K562 (cell line): ENCODE results near the gene THRSP. TPM values are rescaled to one million over a fixed set of nuclear protein-coding genes. Genes with fewer than 3 reads are reported as not detected.

Source experiments
- CEBPB ChIP-seq: fragments of 450-650 bp; IDR thresholded peaks from 2 replicates; pipeline ENCODE4 v1.6.1; 2016; ENCODE audit warnings: missing genetic modification characterization, missing compliant biosample characterization
- CHAMP1 ChIP-seq: fragments of 450-650 bp; IDR thresholded peaks from 2 replicates; pipeline ENCODE4 v1.6.1; 2016; ENCODE audit warnings: mild to moderate bottlenecking
- COPS2 ChIP-seq: fragments of 450-650 bp; conservative IDR thresholded peaks from 2 replicates; pipeline ENCODE4 v1.6.1; 2016; ENCODE audit warnings: mild to moderate bottlenecking, moderate library complexity
- E2F5 ChIP-seq: sonication (generic); formaldehyde crosslinking; IDR thresholded peaks from 2 replicates; pipeline ENCODE4 v1.8.0; 2022; ENCODE audit warnings: mild to moderate bottlenecking, missing genetic modification reagents
- EGR1 ChIP-seq: fragments of 450-650 bp; conservative IDR thresholded peaks from 2 replicates; pipeline ENCODE4 v1.6.1; 2017; ENCODE audit warnings: mild to moderate bottlenecking
- ETV5 ChIP-seq: sonication (generic); formaldehyde crosslinking; IDR thresholded peaks from 2 replicates; pipeline ENCODE4 v1.4.0; 2020; ENCODE audit warnings: low read depth, mild to moderate bottlenecking, missing genetic modification reagents
- FOXP1 ChIP-seq: sonication (generic); formaldehyde crosslinking; IDR thresholded peaks from 2 replicates; pipeline ENCODE4 v1.8.0; 2022; ENCODE audit warnings: mild to moderate bottlenecking, missing genetic modification reagents
- HES1 ChIP-seq: fragments of 450-650 bp; IDR thresholded peaks from 2 replicates; pipeline ENCODE4 v1.6.1; 2016; ENCODE audit warnings: low read depth, mild to moderate bottlenecking, moderate library complexity
- HMBOX1 ChIP-seq: sonication (generic); IDR thresholded peaks from 2 replicates; pipeline ENCODE4 v1.6.1; 2016
- HMG20B ChIP-seq: fragments of 250-450 bp; sonication (Bioruptor Pico); IDR thresholded peaks from 2 replicates; pipeline ENCODE4 v1.5.0; 2021; ENCODE audit warnings: mild to moderate bottlenecking
- MAZ ChIP-seq, 2 experiments: fragments of 450-650 bp in 1 of 2; sonication (generic) in 1 of 2; formaldehyde crosslinking; IDR thresholded peaks in 1 of 2; conservative IDR thresholded peaks in 1 of 2; 2 replicates each; pipeline versions ENCODE4 v1.4.0 to v1.5.0; 2020; ENCODE audit warnings: mild to moderate bottlenecking in 1 of 2, missing genetic modification reagents in 1 of 2
- MLX ChIP-seq, 2 experiments: fragments of 450-650 bp in 1 of 2; sonication (generic) in 1 of 2; formaldehyde crosslinking; conservative IDR thresholded peaks; 2 replicates each; pipeline versions ENCODE4 v1.4.0 to v1.8.1; 2020 to 2022; ENCODE audit warnings: mild to moderate bottlenecking in 1 of 2, missing genetic modification reagents in 1 of 2
- NFXL1 ChIP-seq: fragments of 450-650 bp; formaldehyde crosslinking; IDR thresholded peaks from 2 replicates; pipeline ENCODE4 v1.4.0; 2021; ENCODE audit warnings: mild to moderate bottlenecking
- SAFB ChIP-seq: fragments of 200-400 bp; formaldehyde crosslinking; IDR thresholded peaks from 2 replicates; pipeline ENCODE4 v1.6.1; 2017; ENCODE audit warnings: low read depth, low read length, borderline replicate concordance
- SAFB2 ChIP-seq: fragments of 200-400 bp; formaldehyde crosslinking; IDR thresholded peaks from 2 replicates; pipeline ENCODE4 v1.6.1; 2018; ENCODE audit warnings: borderline replicate concordance, low read length, low read depth, moderate library complexity; ENCODE audit not compliant: severe bottlenecking
- SMARCA5 ChIP-seq: fragments of 450-650 bp; IDR thresholded peaks from 2 replicates; pipeline ENCODE4 v1.6.1; 2016
- SUPT5H ChIP-seq: fragments of 450-650 bp; IDR thresholded peaks from 2 replicates; pipeline ENCODE4 v1.6.1; 2016
- ZFP91 ChIP-seq: sonication (generic); formaldehyde crosslinking; IDR thresholded peaks from 2 replicates; pipeline ENCODE4 v1.8.0; 2022; ENCODE audit warnings: mild to moderate bottlenecking, missing genetic modification reagents
- ZNF217 ChIP-seq: sonication (generic); formaldehyde crosslinking; IDR thresholded peaks from 2 replicates; pipeline ENCODE4 v1.8.0; 2022; ENCODE audit warnings: mild to moderate bottlenecking, missing genetic modification reagents
- ZNF41 ChIP-seq: fragments of 250-450 bp; sonication (Bioruptor Pico); conservative IDR thresholded peaks from 2 replicates; pipeline ENCODE4 v1.4.0; 2020; ENCODE audit warnings: mild to moderate bottlenecking
- ZNF785 ChIP-seq: fragments of 250-450 bp; sonication (Bioruptor Pico); IDR thresholded peaks from 2 replicates; pipeline ENCODE4 v1.4.0; 2020; ENCODE audit warnings: mild to moderate bottlenecking
- polyA plus RNA-seq, 8 experiments: library from polyadenylated mRNA; depleted of rRNA in 4 of 8; stranded (reverse) in 5 of 8; unstranded in 3 of 8; fragments of >200 nt; fragmentation: Nextera tagmentation in 2 of 8; fragmentation: Illumina TruSeq in 1 of 8; extraction: Ambion mirVana in 2 of 8; extraction: Trizol in 1 of 8; gene quantifications; 2 replicates each; pipeline versions ENCODE4 v1.2.1 to v1.2.3, GENCODE V29; 2011 to 2014; ENCODE audit warnings: inconsistent platforms in 1 of 8, missing spikeins in 1 of 8
- total RNA-seq, 7 experiments: library from RNA; depleted of rRNA in 6 of 7; stranded (reverse); fragments of >200 nt in 6 of 7; fragmentation: Illumina TruSeq in 2 of 7; extraction: Trizol in 2 of 7; gene quantifications; 2 replicates each; pipeline versions ENCODE4 v1.2.1 to v1.2.3, GENCODE V29; 2011 to 2021; ENCODE audit warnings: low replicate concordance in 1 of 7

THRSP gene
- total and polyA plus RNA-seq, 9 of the 15 experiments (the other 6 are each of a cell fraction or from before 2014, with no cell fraction given) = 0.23 to 0.56 (median 0.31) TPM; not detected in 2

GRCh38 chr11:78050964-78051831, 12.5 kb upstream of the THRSP start (continued):
- TF ChIP-seq ZFP91 (CRISPR knock-in tag) (no peak), ZNF217 (no peak), ETV5 (CRISPR knock-in tag) (no peak), EGR1 (no peak), HES1 (no peak), CEBPB (tag) (peak; percentile 43; the same call in 1 of the 2 replicates), HMBOX1 (no peak), E2F5 (CRISPR knock-in tag) (no peak), MLX (CRISPR knock-in tag; conservative IDR thresholded peaks at IDR 0.05) (no peak), MAZ (CRISPR knock-in tag; conservative IDR thresholded peaks at IDR 0.05 in 1 of 2, IDR thresholded peaks at IDR 0.05 in 1 of 2) (peak; percentile 33 to 57; a peak in 2 of 4 replicates), CHAMP1 (no peak), SUPT5H (peak; percentile 63; the same call in 1 of the 2 replicates), SMARCA5 (no peak), COPS2 (no peak), ZNF41 (CRISPR knock-in tag) (peak; percentile 60; the same call in 1 of the 2 replicates), SAFB2 (no peak), NFXL1 (CRISPR knock-in tag) (no peak), ZNF785 (CRISPR knock-in tag) (no peak), SAFB (no peak), HMG20B (no peak), FOXP1 (no peak)
